ENCODE measurements around the gene LRRC14B.

- TF ChIP-seq, protein P1, sequence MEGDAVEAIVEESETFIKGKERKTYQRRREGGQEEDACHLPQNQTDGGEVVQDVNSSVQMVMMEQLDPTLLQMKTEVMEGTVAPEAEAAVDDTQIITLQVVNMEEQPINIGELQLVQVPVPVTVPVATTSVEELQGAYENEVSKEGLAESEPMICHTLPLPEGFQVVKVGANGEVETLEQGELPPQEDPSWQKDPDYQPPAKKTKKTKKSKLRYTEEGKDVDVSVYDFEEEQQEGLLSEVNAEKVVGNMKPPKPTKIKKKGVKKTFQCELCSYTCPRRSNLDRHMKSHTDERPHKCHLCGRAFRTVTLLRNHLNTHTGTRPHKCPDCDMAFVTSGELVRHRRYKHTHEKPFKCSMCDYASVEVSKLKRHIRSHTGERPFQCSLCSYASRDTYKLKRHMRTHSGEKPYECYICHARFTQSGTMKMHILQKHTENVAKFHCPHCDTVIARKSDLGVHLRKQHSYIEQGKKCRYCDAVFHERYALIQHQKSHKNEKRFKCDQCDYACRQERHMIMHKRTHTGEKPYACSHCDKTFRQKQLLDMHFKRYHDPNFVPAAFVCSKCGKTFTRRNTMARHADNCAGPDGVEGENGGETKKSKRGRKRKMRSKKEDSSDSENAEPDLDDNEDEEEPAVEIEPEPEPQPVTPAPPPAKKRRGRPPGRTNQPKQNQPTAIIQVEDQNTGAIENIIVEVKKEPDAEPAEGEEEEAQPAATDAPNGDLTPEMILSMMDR (IDR thresholded peaks at IDR 0.05; ENCODE audit: insufficient read depth, low read depth, low read length) = no peak
- TF ChIP-seq EZH2 (IDR thresholded peaks at IDR 0.05; ENCODE audit: insufficient read depth, low read length) = no peak
These were observed 18.9 kb upstream of the LRRC14B start for GRCh38 chr5:172421-172820.
